T-helper 2 cell (primary cell): ENCODE results near the gene SUGP2.
A peak's percentile ranks its signal among the peaks of the same experiment; 100 is the strongest.
"Not testable (repeated sequence)": the region's sequence is repeated elsewhere in the genome, so short reads cannot be mapped to it uniquely, and the experiment has no call there.

Source experiments
- DNase-seq, 5 experiments: peaks; one replicate each; pipeline versions ENCODE4 v3.0.0 to v3.0.0-alpha.2; 2012 to 2022

Gene SUGP2

GRCh38 chr19:18990128-18990708 lies 43.1 kb downstream of the SUGP2 start:
- DNase-seq: peak in 1 of 5 experiments; percentile 7

GRCh38 chr19:18989316-18989715 lies 44.0 kb downstream of the SUGP2 start:
- DNase-seq: no peak

GRCh38 chr19:18987456-18987855 lies 45.9 kb downstream of the SUGP2 start:
- no peak for DNase-seq

- no peak for DNase-seq
Observed at GRCh38 chr19:18985257-18985656, 48.1 kb downstream of the SUGP2 start.

GRCh38 chr19:18984251-18984650 lies 49.1 kb downstream of the SUGP2 start:
- DNase-seq: no peak

- no peak for DNase-seq
Observed at GRCh38 chr19:18982669-18983068, 50.6 kb downstream of the SUGP2 start.

- no peak for DNase-seq
Observed at GRCh38 chr19:18980432-18981020, 52.8 kb downstream of the SUGP2 start.

- DNase-seq: no peak
Observed at GRCh38 chr19:18978616-18979015, 54.7 kb downstream of the SUGP2 start.

GRCh38 chr19:18975869-18976268 lies 57.4 kb downstream of the SUGP2 start:
- DNase-seq: no peak

- no peak for DNase-seq
Observed at GRCh38 chr19:18975011-18975410, 58.3 kb downstream of the SUGP2 start.

GRCh38 chr19:18972851-18973250 lies 60.5 kb downstream of the SUGP2 start:
- no peak for DNase-seq

GRCh38 chr19:18972301-18972811 lies 61.0 kb downstream of the SUGP2 start:
- no peak for DNase-seq

GRCh38 chr19:18969931-18970659 lies 63.2 kb downstream of the SUGP2 start:
- no peak for DNase-seq

GRCh38 chr19:18967358-18968146 lies 65.8 kb downstream of the SUGP2 start:
- DNase-seq: no peak

GRCh38 chr19:18966307-18966706 lies 67.0 kb downstream of the SUGP2 start:
- DNase-seq: no peak

- no peak for DNase-seq
Observed at GRCh38 chr19:18964121-18964520, 69.2 kb downstream of the SUGP2 start.

- peak in 1 of 5 experiments; percentile 38 for DNase-seq
Observed at GRCh38 chr19:18961767-18962620, 71.3 kb downstream of the SUGP2 start.

GRCh38 chr19:18960370-18960769 lies 72.9 kb downstream of the SUGP2 start:
- DNase-seq: no peak

GRCh38 chr19:18955042-18955441 lies 78.3 kb downstream of the SUGP2 start:
- no peak for DNase-seq

- DNase-seq: no peak
Observed at GRCh38 chr19:18954094-18954493, 79.2 kb downstream of the SUGP2 start.

- DNase-seq: not testable (repeated sequence)
Observed at GRCh38 chr19:18952364-18953003, 80.8 kb downstream of the SUGP2 start.
